ENCODE measurements around the gene PRR12. TPM values are rescaled to one million over a fixed set of nuclear protein-coding genes. Genes with fewer than 3 reads are reported as not detected.

The PRR12 gene
- total and polyA plus RNA-seq, 9 of the 15 experiments (the other 6 are each of a cell fraction or from before 2014, with no cell fraction given): 0.01 to 21.1 (median 0.98) TPM

GRCh38 chr19:49640113-49640898 lies 49.3 kb downstream of the PRR12 start, which contains the start of gene RRAS (continued):
- TF ChIP-seq ZNF449 (CRISPR knock-in tag; IDR thresholded peaks at IDR 0.05) (no peak), ZNF639 (CRISPR knock-in tag; conservative IDR thresholded peaks at IDR 0.05 in 1 of 2, IDR thresholded peaks at IDR 0.05 in 1 of 2) (peak in 1 of 2 experiments; percentile 67; a peak in 2 of 4 replicates), SIX5 (IDR thresholded peaks at IDR 0.05; ENCODE audit: borderline replicate concordance in 1 of 2, insufficient read depth in 1 of 2, low read depth in 1 of 2, low read length in 2 of 2) (no peak), MITF (IDR thresholded peaks at IDR 0.05) (peak; percentile 38; the same call in 1 of the 2 replicates), SP2 (IDR thresholded peaks at IDR 0.05; ENCODE audit: extremely low read depth, low read depth, low read length, poor library complexity, severe bottlenecking) (no peak), SFPQ (IDR thresholded peaks at IDR 0.05; ENCODE audit: low read depth, low read length) (no peak), ZNF277 (CRISPR knock-in tag; IDR thresholded peaks at IDR 0.05; ENCODE audit: borderline replicate concordance) (no peak), SP1 (CRISPR knock-in tag; IDR thresholded peaks at IDR 0.05) (peak; percentile 97), ARID1B (IDR thresholded peaks at IDR 0.05) (peak; percentile 66; the same call in 1 of the 2 replicates), HES1 (IDR thresholded peaks at IDR 0.05; ENCODE audit: low read depth) (peak; percentile 59; the same call in 1 of the 2 replicates), ZBTB8A (IDR thresholded peaks at IDR 0.05; ENCODE audit: partially characterized antibody) (no peak), GTF2E2 (tag; IDR thresholded peaks at IDR 0.05) (no peak), THAP12 (CRISPR knock-in tag; IDR thresholded peaks at IDR 0.05) (no peak)

Data from K562 (cell line).